Nucleus accumbens (tissue), 56 donors: ENCODE data around the gene PIEZO1.

Experiments used
- DNase-seq, 56 donors: peaks; one replicate each; lab custom pipeline; 2025; lab: John Stamatoyannopoulos, UW

Gene PIEZO1

DNA sequence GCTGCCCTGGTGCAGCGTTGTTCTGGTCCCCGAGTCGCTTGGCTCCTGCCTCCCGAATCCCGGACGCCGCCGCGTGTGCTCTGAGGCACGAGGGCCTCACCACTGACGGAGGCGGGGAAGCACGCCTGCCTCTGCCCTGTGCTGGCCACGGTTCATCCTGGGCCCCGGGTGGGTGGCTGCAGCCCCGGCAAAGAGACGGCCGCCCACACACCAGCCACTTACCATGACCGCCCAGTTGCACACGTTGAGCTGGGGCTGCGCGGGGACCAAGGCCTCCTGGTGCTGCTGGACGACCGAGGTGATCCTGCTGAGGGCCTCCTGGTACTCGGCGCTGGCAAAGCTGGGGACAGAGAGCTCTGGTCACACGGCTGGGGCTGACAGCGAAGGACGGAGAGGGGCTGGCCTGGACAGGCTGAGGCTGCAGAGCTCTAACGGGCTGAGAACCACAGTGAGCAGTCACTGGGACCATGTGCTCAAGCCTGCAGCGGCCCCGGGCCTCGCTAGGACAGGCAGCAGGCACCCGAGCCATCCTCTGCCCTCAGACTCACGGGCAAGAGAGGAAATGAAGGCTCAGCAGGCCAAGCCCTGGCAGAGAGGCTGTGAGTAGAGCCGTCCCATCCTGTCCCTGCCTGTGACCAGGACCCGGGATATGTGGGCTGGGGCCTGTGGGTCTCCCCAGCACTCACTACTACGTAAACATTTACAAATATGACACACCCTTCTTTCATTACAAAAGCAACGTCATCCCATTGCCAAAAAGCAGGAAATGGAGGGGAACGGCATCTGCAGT is 33.0 kb upstream of the PIEZO1 start:
- no peak for DNase-seq

DNA sequence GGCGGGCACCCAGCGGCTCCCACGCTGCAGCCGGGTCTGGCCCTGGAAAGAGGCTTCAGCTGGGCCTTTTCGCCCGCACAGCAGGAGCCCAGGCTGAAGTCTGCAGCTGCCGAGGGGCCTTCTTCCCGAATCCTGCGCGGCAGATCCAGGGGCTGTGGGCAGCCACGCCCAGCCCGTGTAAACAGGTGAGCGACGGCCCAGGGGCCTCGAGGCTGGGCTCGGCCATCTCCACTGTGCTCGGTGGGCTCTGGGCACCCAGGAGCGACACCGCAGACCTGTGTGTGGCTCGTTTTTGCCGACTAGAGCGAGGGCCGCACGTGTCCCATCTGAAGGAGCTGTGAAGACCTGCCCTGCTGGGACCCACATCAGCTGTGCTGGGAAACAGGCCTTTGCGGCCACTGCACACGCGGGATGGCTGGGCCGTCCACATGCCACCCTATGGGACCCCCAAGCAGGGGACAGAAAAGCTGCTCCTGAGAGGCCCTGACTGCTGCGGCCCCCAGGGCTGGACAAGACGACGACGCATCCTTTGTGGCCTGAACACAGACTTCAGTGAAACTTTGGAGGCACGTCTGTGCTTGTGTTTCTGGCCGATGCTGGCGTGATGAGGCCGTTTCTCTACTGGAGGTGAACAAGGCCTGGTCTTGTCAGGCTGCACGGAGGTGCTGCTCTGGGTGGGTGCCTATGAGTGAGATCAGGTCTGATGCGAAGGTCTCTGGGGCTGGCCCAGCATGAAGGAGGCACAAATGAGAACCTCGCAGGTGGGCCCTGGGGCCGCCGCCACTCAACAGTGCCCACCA is 31.9 kb upstream of the PIEZO1 start:
- DNase-seq, result no peak

DNA sequence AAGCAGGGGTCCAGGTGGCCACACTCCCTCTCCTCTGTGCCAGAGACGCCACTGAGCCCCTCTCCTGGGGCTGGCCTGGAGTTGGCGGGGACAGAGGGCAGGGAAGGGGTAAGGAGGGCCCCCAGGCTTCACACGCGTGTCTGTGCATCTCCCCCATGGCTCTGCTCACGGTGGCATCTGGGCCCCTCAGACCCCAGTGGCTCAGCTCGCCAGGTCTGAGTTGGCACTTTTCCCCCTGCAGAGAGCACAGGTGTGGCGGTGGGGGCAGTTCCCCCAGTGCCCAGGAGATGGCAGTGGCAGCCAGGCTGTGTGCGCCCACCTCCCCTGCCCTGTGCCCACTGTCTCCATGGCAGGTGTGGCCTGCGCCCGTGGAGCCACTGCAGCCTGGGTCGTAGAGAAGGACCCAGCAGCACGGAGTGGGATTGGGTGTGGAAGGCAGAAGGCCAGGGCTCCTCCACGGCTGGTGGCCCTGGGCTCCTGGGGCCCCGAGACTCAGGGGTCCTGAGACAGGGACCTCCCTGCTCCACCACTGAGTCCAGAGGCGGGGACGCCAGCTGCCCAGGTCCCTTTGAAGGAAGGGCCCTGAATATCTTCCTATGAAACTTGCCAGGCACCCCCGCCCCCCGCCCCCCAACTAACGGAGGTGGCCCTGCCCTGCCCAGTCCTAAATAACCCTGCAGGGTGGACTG is 31.0 kb upstream of the PIEZO1 start:
- peak in 6 of 56 donors; percentile 3 to 24 (median 16) for DNase-seq

DNA sequence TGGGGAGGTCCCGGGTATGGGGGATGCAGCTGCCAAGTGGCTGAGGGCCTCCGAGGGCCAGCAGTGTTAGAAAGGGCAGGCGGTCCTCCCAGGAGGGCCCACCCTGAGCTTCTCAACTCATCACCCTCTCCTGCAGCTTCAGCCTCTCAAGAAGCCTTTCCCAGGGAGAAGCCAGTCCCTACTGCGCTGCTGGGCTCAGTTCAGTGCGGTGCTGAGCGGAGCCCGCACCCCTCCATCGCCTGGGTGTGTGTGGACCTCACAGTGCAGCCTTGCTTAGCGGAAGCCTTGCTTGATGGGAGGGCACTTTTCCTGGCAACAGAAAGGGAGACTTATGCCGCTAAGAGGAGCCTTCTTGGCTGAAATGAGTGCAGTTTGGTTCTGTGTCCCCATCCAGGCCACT is 30.2 kb upstream of the PIEZO1 start:
- DNase-seq, result no peak

DNA sequence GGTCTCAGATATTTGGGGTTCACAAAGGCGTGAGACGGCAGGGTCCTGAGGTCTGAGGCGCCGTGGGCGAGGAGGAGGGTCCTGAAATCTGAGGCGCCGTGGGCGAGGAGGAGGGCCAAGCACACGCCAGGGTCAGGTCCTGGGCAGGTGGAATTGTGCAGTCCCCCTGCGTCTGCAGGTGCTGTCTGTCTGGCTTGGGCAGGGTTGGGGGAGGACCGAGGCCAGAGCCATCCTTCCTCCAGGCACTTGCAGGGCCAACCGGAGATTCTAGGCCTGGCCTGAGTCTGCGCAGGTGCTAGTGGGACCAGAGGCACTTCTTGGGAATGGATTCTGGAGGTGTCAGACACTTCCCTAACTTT is 29.1 kb upstream of the PIEZO1 start:
- DNase-seq, result no peak

DNA sequence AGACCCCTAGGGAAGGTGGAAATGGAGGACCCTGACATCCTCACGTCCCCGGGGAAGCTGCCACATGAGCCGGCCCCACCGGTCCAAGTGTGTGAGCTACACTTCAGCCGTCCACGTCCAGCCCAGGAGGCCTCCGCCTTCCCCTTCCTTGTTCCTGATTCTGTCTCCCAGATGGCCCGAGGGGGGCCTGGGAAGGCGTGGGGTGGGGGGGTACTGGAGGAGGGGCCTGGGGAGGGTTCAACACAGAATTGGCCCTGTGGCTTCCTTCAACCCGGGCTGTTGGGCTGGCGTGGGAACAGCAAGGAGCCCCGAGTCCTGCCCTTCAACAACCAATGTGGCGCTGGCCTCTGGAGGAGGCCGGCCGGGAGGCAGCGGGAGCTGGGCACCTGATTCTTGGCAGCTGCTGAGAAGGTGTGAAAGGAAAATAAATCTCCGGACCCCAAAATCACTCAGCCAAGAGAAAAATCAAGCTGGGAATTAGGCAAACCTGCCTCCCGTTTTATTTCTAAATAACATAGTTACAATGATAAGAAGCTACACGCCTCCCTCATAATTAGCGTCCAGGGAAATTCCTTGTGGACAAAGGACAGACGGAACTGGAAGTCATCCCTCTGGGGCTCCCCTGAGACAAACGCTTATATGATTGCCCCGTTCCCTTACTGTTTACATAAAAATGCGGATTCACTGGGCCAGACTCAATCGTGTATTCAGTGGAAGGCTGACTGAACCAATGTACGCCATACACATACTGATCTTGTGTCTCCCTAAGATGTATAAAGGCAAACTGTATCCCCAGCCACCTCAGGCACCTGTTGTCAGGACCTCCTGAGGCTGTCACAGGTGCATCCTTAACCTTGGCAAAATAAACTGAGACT is 28.5 kb upstream of the PIEZO1 start:
- DNase-seq, result no peak

DNA sequence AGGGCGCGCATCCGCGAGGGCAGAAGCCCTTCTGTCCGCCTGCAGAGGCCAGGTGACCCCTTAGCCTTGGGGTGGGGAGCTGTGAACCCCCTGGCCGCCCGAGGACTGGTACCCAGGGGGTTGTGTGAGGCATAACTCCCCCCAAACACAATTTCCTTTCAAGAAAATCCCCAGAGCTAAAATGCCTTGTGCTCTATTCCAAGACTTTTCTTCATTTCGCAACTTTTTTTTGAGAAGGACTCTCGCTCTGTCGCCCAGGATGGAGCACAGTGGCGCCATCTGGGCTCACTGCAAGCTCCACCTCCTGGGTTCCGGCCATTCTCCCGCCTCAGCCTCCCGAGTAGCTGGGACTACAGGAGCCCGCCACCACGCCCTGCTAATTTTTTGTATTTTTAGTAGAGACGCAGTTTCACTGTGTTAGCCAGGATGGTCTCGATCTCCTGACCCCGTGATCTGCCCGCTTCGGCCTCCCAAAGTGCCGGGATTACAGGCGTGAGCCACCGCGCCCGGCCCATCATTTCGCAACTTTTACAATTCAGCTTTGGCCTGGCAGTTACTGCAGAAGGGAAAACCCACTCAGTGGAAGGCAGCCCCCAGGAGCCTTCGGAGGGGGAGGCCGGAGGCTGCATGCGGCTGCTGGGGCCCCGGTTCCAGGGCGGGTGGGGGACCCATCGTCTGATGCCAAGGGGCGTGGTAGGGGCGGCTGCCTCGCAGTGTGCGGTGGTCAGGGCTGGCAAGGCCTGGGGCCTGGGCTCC is 27.7 kb upstream of the PIEZO1 start:
- DNase-seq, result peak in 1 of 56 donors; percentile 12

DNA sequence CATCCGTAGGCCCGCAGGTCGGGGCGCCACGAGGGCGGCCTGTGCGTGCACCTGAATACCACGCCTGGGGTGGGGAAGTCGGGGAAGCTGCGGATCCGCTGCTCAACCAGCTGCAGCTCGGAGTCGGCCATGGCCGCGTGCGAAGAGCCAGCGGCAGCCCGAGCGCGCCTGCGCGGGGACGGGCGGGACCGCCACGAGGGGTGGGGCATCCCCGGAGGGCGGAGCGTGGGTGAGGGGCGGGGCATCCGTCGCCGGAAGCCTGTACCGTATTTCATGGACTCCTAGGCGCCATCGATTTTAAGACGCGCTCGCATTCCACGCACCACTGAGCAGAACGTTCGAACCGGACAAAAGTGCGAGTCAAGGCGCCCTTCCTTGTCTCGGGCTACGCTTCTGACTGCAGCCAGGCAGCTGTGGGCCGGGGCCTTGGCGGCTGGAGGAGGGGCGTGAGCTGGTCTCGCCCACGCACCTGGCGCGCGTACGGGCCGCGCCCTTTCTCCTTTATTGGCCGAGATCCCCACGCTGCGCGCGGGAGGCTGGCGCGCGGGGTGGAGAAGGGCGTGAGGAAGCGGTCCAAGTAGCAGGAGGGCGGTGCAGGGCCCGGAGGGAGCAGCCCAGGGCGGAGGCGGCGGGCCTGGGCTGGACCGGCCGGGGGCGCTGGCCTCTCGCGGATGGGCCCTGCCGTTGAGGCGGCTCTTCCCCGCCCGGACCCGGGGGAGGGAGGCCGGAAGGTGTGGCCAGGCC is 26.9 kb upstream of the PIEZO1 start, which contains the start of gene APRT:
Gene APRT, minus strand, starts transcription at position 160 of the 744 bp plus-strand sequence. Its CDS starts 29 bp downstream, at position 131.
- DNase-seq, result peak in 55 of 56 donors; percentile 60 to 95 (median 86)

DNA sequence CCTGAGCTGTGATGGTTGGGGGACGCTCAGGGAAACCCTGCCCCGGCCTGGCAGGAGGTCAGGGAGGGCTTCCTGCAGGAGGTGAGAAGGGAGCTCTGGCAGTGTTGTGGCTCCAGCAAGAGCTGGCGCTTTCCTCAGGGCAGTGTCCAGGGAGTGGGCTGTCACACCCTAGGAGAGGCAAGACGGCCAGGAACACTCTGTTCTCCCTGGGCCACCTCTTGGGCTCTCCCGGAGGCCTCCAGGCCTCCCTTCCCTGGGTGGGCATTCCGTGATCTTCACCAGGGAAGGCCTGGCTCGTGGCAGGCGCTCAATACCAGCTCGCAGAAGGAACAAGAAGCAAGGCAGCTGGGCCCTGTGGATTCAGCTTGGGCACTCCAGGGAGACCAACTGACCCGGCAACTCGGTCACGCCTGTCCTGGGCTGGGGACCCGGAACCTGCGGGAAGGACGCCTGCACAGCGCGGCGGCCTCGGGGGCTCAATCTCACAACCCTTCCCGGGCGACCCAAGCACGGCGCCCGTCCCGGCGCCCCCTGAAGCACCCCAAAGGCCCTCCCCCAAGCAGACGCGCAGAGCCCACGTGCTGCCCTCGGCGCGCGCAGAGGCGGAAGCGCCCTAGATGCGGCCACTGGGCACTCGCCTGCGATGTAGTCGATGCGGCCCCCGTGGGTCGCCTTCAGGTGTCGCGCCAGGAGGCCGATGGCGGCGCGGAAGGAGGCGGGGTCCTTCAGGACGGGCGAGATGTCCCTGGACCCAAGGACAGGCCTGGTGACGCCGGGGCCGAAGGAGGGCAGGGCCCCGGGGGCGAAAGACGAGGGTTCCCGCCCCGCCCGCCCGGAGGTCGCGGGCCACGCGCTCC is 26.1 kb upstream of the PIEZO1 start:
- DNase-seq, result peak in 55 of 56 donors; percentile 26 to 92 (median 79)

DNA sequence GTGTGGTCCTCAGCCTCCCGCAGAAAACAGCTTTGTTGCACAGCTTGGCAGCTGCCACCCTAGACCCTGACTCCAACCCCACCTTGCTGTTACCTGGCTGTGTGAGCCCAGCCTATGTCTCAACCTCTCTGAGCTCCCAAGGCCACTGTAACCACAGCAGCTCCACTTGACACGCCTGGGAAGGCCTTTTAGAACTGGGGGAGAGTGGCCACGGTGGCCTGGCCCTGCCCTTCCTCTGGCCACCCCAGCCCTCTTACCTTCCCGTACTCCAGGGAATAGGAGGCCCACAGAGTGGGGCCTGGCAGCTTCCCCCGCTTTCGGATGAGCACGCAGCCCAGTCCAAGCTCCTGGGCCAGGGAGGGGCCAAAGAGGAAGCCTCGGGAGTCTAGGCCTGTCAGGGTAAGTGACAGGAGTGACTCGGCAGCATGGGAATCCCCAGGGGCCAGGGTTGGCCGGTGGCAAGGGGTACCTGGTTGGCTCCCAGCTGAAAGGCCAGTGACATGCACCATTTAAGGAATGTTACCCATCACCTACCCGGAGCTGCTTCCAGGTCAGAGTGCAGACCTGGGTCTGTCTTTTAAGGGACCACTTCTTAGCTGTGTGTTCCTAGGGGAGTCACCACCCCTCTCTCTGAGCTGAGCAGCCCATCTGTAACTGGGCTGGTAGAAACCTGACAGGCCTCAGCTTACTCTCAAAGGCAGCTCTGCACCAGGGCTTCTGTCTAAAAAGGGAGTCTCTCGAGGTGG is 25.3 kb upstream of the PIEZO1 start:
- DNase-seq, result no peak

DNA sequence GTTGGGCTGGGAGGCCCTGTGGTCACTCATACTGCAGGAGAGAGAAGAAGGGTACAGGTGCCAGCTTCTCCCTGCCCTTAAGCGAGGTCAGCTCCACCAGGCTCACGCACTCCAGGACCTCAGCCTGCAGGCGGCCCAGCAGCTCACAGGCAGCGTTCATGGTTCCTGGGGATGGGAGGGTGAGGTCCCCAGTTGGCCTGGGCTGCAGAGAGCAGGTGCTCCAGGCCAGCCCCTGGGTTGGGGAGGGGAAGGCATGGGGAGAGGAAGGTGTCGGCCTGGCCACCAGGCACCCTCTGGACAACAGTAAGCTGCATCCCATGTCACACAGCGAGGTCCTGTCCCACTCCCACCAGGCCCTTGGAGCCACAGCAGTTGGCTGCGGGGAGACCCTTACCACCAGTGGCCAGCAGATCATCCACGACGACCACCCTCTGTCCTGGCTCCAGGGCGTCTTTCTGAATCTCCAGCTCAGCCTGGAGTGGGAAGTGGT is 24.7 kb upstream of the PIEZO1 start:
- no peak for DNase-seq

DNA sequence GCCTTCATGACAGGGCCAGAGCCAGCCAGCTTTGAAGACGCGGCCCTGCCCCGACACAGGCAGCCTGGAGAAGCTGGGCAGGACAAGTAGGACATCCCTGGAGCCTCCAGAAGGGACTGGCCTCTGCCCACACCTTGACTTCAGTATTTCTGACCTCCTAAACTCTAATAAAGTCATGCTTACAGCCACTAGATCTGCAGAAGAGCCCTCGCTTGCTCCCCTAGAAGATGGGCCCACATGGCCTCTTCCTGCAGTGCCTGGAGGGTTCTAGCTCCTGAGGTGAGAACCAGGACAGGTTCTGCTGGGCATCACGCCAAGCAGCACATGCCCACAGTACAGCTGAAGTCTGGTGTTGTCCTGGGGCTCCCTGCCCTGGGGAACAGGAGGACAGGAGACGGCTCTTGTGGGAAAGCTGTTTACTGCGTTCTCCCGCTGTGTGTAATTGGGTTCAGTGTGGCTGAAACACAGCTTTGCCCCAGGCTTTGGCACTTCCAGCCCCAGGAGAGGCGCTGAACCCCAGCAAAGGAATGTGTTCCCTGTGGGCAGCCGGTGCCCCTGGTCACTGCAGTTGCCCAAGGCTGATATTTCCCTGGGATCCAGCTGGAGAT is 24.2 kb upstream of the PIEZO1 start:
- no peak for DNase-seq

DNA sequence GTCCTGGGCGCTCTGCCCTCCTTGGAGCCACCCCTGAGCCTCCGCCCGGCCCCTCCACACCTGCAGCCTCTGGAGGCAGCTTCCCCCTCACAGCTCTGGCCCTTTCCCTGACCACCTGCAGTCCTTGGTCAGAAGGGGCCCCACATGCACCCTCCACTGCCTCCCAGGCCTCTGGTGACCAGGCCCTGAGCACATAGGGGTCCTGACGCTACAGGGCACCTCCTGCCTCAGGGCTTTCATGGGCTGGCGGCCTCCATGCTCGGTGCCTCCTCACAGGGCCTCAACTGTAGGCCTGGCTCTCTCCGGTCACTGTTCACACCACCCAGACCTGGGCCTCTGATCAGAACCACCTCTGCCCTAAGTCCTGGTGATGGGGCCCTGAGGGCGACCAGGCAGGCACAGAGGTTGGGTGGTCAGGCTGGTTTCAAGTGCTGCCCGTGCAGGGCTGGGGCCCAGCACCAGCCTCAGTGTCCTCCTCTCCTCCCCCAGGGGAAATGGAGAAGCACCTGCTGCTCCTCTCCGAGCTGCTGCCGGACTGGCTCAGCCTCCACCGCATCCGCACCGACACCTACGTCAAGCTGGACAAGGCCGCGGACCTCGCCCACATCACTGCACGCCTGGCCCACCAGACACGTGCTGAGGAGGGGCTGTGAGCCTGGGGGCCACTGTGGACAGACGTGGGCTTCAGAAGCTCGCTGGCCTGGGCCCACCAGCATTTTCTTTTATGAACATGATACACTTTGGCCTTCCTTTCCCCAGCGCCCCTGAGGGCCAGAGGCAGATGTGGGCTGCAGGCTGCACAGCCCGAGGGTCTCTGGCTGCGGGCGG is 22.8 kb upstream of the PIEZO1 start:
- DNase-seq, result no peak

DNA sequence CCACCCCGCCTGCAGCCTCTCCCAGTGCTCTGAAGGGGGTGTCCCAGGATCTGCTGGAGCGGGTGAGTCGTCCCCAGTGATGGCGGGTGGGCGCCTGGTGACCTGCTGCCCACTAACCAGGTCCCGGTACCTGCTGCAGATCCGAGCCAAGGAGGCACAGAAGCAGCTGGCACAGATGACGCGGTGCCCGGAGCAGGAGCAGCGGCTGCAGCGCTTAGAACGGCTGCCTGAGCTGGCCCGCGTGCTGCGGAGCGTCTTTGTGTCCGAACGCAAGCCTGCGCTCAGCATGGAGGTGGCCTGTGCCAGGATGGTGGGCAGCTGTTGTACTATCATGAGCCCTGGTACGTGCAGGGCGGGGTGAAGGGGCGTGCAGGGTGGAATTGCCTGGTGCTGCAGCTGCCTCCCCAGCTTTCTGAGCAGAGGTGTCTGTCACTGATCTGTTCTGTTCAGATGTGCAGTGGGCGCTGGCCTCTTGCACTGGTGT is 22.2 kb upstream of the PIEZO1 start:
- DNase-seq, result peak in 1 of 56 donors; percentile 13

DNA sequence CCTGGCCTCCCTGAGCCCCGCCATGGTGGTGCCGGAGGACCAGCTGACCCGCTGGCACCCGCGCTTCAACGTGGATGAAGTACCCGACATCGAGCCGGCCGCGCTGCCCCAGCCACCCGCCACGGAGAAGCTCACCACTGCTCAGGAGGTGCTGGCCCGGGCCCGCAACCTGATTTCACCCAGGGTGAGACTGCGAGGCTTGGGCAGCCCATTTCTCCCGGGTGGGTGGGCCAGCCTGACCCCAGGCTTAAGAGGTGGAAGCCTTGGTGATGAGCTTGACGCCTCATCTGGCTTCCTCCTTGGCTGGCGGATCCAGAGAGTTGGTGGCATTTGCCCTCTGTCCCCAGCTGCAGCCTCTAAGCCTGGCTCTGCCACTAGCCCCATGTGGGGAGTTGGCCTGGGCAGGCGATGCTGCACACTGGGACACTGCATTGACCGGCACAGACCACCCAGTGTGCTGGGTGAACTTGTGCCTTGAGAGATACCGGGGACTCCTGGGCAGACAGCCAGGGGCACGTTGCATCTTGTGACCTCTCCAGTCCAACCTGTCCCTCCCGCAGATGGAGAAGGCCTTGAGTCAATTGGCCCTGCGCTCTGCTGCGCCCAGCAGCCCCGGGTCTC is 21.6 kb upstream of the PIEZO1 start:
- DNase-seq, result no peak
